K562 (cell line): Measurements from ENCODE around the gene REM2. TPM values are rescaled to one million over a fixed set of nuclear protein-coding genes. Genes with fewer than 3 reads are reported as not detected.

Source experiments
- ATAC-seq: fragments of 200-7000 bp; cut with Tn5 transposase; 3 replicates; pipeline ENCODE4 v1.9.1; 2020; ENCODE audit warnings: moderate library complexity
- BruUV-seq: library from RNA; stranded (reverse); fragments of 400-500 nt; replicated peaks from 2 replicates; lab custom pipeline; 2021; lab: Mats Ljungman, UMichigan
- CTCF ChIA-PET: fragments of 300-600 bp; formaldehyde crosslinking; extraction: SDS; loops from one replicate; lab custom pipeline; 2021; ENCODE audit warnings: low intra/inter-chr PET ratio; lab: Yijun Ruan, JAX
- POLR2A ChIA-PET: fragments of 300-600, 350-650 bp; sonication (Branson Sonifier 250); formaldehyde crosslinking; extraction: SDS; loops from one replicate; lab custom pipeline; 2021; ENCODE audit warnings: antibody characterized with exemption, inconsistent platforms; lab: Yijun Ruan, JAX
- DNase-seq, 4 experiments: peaks; one replicate each; pipeline versions ENCODE4 v3.0.0 to v3.0.0-alpha.2; 2011 to 2018; ENCODE audit warnings: low spot score in 3 of 4, mixed read lengths in 3 of 4; ENCODE audit errors: extremely low read depth in 1 of 4
- FAIRE-seq: peaks from 2 replicates; lab custom pipeline; 2011; peaks lifted over from hg19 to GRCh38; lab: Jason Lieb, UNC
- H2AFZ ChIP-seq: 2 replicates; pipeline ENCODE4 v1.6.0; 2011; ENCODE audit warnings: low read depth, low read length, control low read depth, inconsistent platforms
- H3K27ac ChIP-seq: fragments of 200-600 bp; 3 replicates; pipeline ENCODE4 v1.8.0; 2011; ENCODE audit warnings: low read depth, mild to moderate bottlenecking, control low read depth, inconsistent platforms, low read length, moderate library complexity, mixed read lengths; ENCODE audit errors: extremely low read depth
- H3K27me3 ChIP-seq, 2 experiments: fragments of 300-600 bp in 1 of 2; 2 replicates in 1 of 2; 3 replicates in 1 of 2; pipeline versions ENCODE4 v1.6.0 to v1.8.0; 2011; ENCODE audit warnings: inconsistent platforms in 2 of 2, low read length in 2 of 2, mild to moderate bottlenecking in 1 of 2, mixed read lengths in 1 of 2, moderate library complexity in 1 of 2; ENCODE audit not compliant: control insufficient read depth in 2 of 2, insufficient read depth in 2 of 2
- H3K36me3 ChIP-seq: fragments of 300-600 bp; 3 replicates; pipeline ENCODE4 v1.8.0; 2011; ENCODE audit warnings: mild to moderate bottlenecking, low read length, inconsistent platforms; ENCODE audit not compliant: control insufficient read depth, insufficient read depth
- H3K4me1 ChIP-seq, 2 experiments: fragments of 200-600 bp in 1 of 2; replicated peaks in 1 of 2; 2 replicates in 1 of 2; 3 replicates in 1 of 2; pipeline versions ENCODE4 v1.5.1 to v1.8.0; 2011; ENCODE audit warnings: inconsistent platforms in 2 of 2, low read length in 2 of 2, mild to moderate bottlenecking in 1 of 2, mixed read lengths in 1 of 2, moderate library complexity in 1 of 2; ENCODE audit not compliant: control insufficient read depth in 2 of 2, insufficient read depth in 2 of 2
- H3K4me2 ChIP-seq: 2 replicates; pipeline ENCODE4 v1.6.1; 2011; ENCODE audit warnings: low read length, control low read depth, inconsistent platforms, mixed read lengths; ENCODE audit not compliant: insufficient read depth
- H3K4me3 ChIP-seq: fragments of 200-600 bp; sonication (generic), shearing (Covaris generic); 2 replicates; pipeline ENCODE4 v1.5.1; 2016; ENCODE audit warnings: control low read depth, inconsistent platforms
- H3K79me2 ChIP-seq: fragments of 200-600 bp; 3 replicates; pipeline ENCODE4 v1.8.0; 2011; ENCODE audit warnings: low read length, inconsistent platforms; ENCODE audit not compliant: control insufficient read depth, insufficient read depth
- H3K9ac ChIP-seq, 2 experiments: 2 replicates each; pipeline versions ENCODE4 v1.6.0 to v1.6.1; 2011; ENCODE audit warnings: low read depth in 2 of 2, low read length in 2 of 2, control low read depth in 1 of 2, inconsistent platforms in 1 of 2, mild to moderate bottlenecking in 1 of 2, mixed read lengths in 1 of 2; ENCODE audit not compliant: insufficient read depth in 1 of 2
- H3K9me1 ChIP-seq: one replicate; pipeline ENCODE4 v1.6.0; 2011; ENCODE audit warnings: inconsistent platforms, mild to moderate bottlenecking, low read length, moderate library complexity; ENCODE audit not compliant: control insufficient read depth, insufficient read depth
- H3K9me3 ChIP-seq: replicated peaks from 2 replicates; pipeline ENCODE4 v1.5.1; 2011; ENCODE audit warnings: low read depth, low read length, inconsistent platforms; ENCODE audit not compliant: control insufficient read depth, insufficient read depth
- H4K20me1 ChIP-seq: replicated peaks from 2 replicates; pipeline ENCODE4 v1.6.1; 2011; ENCODE audit warnings: low read length, inconsistent platforms, mixed read lengths; ENCODE audit not compliant: control insufficient read depth, insufficient read depth
- CAMTA2 ChIP-seq: fragments of 250-450 bp; sonication (Bioruptor Pico); conservative IDR thresholded peaks from 2 replicates; pipeline ENCODE4 v1.5.1; 2022
- CBX3 ChIP-seq, 2 experiments: IDR thresholded peaks; 1 replicate in 1 of 2; 2 replicates in 1 of 2; pipeline ENCODE4 v1.6.1; 2012; ENCODE audit warnings: inconsistent platforms in 2 of 2, low read length in 2 of 2, borderline replicate concordance in 1 of 2, control low read depth in 1 of 2
- DPF2 ChIP-seq: fragments of 450-650 bp; IDR thresholded peaks from 2 replicates; pipeline ENCODE4 v1.6.1; 2016
- EGR1 ChIP-seq: fragments of 450-650 bp; conservative IDR thresholded peaks from 2 replicates; pipeline ENCODE4 v1.6.1; 2017; ENCODE audit warnings: mild to moderate bottlenecking
- ETV6 ChIP-seq, 3 experiments: fragments of 150-350 bp in 1 of 3; sonication (generic) in 1 of 3; formaldehyde crosslinking in 1 of 3; IDR thresholded peaks; 2 replicates each; pipeline versions ENCODE4 v1.6.1 to v1.8.0; 2014 to 2022; ENCODE audit warnings: borderline replicate concordance in 2 of 3, low read depth in 2 of 3, antibody characterized with exemption in 1 of 3, low read length in 1 of 3, mild to moderate bottlenecking in 1 of 3, missing genetic modification reagents in 1 of 3
- MAFF ChIP-seq: IDR thresholded peaks from 2 replicates; pipeline ENCODE4 v1.6.1; 2012; ENCODE audit warnings: low read length, improper control_type of control experiment
- PREB ChIP-seq: sonication (generic); formaldehyde crosslinking; IDR thresholded peaks from 2 replicates; pipeline ENCODE4 v1.8.1; 2023; ENCODE audit warnings: mild to moderate bottlenecking, missing genetic modification reagents
- TFAP4 ChIP-seq: sonication (generic); formaldehyde crosslinking; IDR thresholded peaks from 2 replicates; pipeline ENCODE4 v1.8.0; 2022; ENCODE audit warnings: missing genetic modification reagents, mild to moderate bottlenecking, moderate library complexity, borderline replicate concordance
- ZBTB1 ChIP-seq: sonication (generic); formaldehyde crosslinking; IDR thresholded peaks from 2 replicates; pipeline ENCODE4 v1.8.1; 2023; ENCODE audit warnings: missing genetic modification reagents, low read depth, mild to moderate bottlenecking, borderline replicate concordance
- ZBTB11 ChIP-seq, 3 experiments: fragments of 200-800 bp in 1 of 3; fragments of 250-450 bp in 1 of 3; fragments of 450-650 bp in 1 of 3; sonication (Bioruptor Pico) in 1 of 3; sonication (Bioruptor generic) in 1 of 3; formaldehyde crosslinking in 1 of 3; IDR thresholded peaks; 2 replicates each; pipeline versions ENCODE4 v1.6.1 to v1.8.0; 2016 to 2022; ENCODE audit warnings: mild to moderate bottlenecking in 2 of 3, missing genetic modification characterization in 2 of 3, missing compliant biosample characterization in 1 of 3, moderate library complexity in 1 of 3
- ZNF436 ChIP-seq: fragments of 250-450, 450-650 bp; sonication (Bioruptor Pico); formaldehyde crosslinking; IDR thresholded peaks from 2 replicates; pipeline ENCODE4 v1.7.0; 2020; ENCODE audit warnings: mild to moderate bottlenecking
- ZNF77 ChIP-seq: fragments of 250-450 bp; sonication (Bioruptor Pico); IDR thresholded peaks from 2 replicates; pipeline ENCODE4 v1.5.0; 2020
- ZNF830 ChIP-seq: fragments of 250-450 bp; sonication (Bioruptor Pico); IDR thresholded peaks from 2 replicates; pipeline ENCODE4 v1.5.0; 2021; ENCODE audit warnings: mild to moderate bottlenecking
- WGBS: fragments of 100-300 bp; shearing (Covaris generic); methylation state at CpG from one replicate; pipeline ENCODE4 v1.1.6; 2016; ENCODE audit warnings: low coverage, mixed read lengths; ENCODE audit not compliant: insufficient coverage; ENCODE audit errors: missing lambda C conversion rate; 5-methylcytosine and 5-hydroxymethylcytosine counted together
- in situ Hi-C: fragments of 300-500 bp; cut with MboI; formaldehyde crosslinking; loops from 4 replicates; pipeline ENCODE4 v1.15.0; 2018; ENCODE audit warnings: inconsistent platforms, mixed read lengths
- intact Hi-C: fragments of 100-400 bp; cut with micrococcal nuclease; formaldehyde crosslinking; loops from 2 replicates; pipeline ENCODE4 v1.14.2; 2022
- polyA plus RNA-seq, 8 experiments: library from polyadenylated mRNA; depleted of rRNA in 4 of 8; stranded (reverse) in 5 of 8; unstranded in 3 of 8; fragments of >200 nt; fragmentation: Nextera tagmentation in 2 of 8; fragmentation: Illumina TruSeq in 1 of 8; extraction: Ambion mirVana in 2 of 8; extraction: Trizol in 1 of 8; gene quantifications; 2 replicates each; pipeline versions ENCODE4 v1.2.1 to v1.2.3, GENCODE V29; 2011 to 2014; ENCODE audit warnings: inconsistent platforms in 1 of 8, missing spikeins in 1 of 8
- total RNA-seq, 7 experiments: library from RNA; depleted of rRNA in 6 of 7; stranded (reverse); fragments of >200 nt in 6 of 7; fragmentation: Illumina TruSeq in 2 of 7; extraction: Trizol in 2 of 7; gene quantifications; 2 replicates each; pipeline versions ENCODE4 v1.2.1 to v1.2.3, GENCODE V29; 2011 to 2021; ENCODE audit warnings: low replicate concordance in 1 of 7

The REM2 gene
- total and polyA plus RNA-seq, 9 of the 15 experiments (the other 6 are each of a cell fraction or from before 2014, with no cell fraction given), result 0.18 to 1.0 (median 0.38) TPM

GRCh38 chr14:22870811-22871223, 12.2 kb upstream of the REM2 start (continued):
- TF ChIP-seq ETV6 (IDR thresholded peaks at IDR 0.05; ENCODE audit: borderline replicate concordance in 1 of 2, low read depth in 2 of 2, low read length in 1 of 2) (peak in 1 of 2 experiments; percentile 74; a peak in 1 of 4 replicates), ETV6 (CRISPR knock-in tag; IDR thresholded peaks at IDR 0.05; ENCODE audit: borderline replicate concordance) (no peak), ZNF830 (CRISPR knock-in tag) (no peak), DPF2 (0 out of 2 replicates have a peak, but pooled peaks have one; percentile 60), PREB (no peak), TFAP4 (CRISPR knock-in tag) (no peak)

GRCh38 chr14:22871224-22872032, 11.6 kb upstream of the REM2 start, which contains the start of gene LRP10:
Gene LRP10, plus strand, starts transcription at chr14:22871740. Its CDS starts 564 bp downstream, at chr14:22872304.
- Histone ChIP-seq H3K9ac (peak within 1 kb of the TSS; percentile 87 to 91), H3K9me1 (no peaks in the 10 kb centered on the region), H3K27me3 (no peaks in the 10 kb centered on the region), H3K4me2 (peak within 1 kb of the TSS; percentile 95), H3K4me1 (peaks cover 12 to 30% of the 10 kb centered on the region in 2 experiments), H4K20me1 (no peaks in the 10 kb centered on the region), H3K27ac (peak within 1 kb of the TSS; percentile 98), H3K4me3 (peak within 1 kb of the TSS; percentile 87), H3K9me3 (no peaks in the 10 kb centered on the region), H3K36me3 (peaks cover 26% of the 10 kb centered on the region; the same call in 2 of the 3 replicates), H3K79me2 (peaks cover 15% of the 10 kb centered on the region), H2AFZ (peak within 1 kb of the TSS; percentile 97)
- BruUV-seq, result TSS peak; percentile 81
- POLR2A ChIA-PET, result interaction anchor here (0.5 to 5.1 kb wide), 15 partner anchors 9 to 203 kb away, joined by 3 to 60 read pairs (median 4); partner anchors contain the start of genes OXA1L, PRMT5, RBM23 and REM2
- intact Hi-C loops, result loop anchor here (1.0 to 5.0 kb wide), 6 partner anchors 16 to 115 kb away; partner anchors contain the start of genes PRMT5 and RBM23
- peak; percentile 97 for FAIRE-seq
- in situ Hi-C loops, result no loop called here
- peak; percentile 91 to 97 (median 94) for DNase-seq
- ATAC-seq, result peak; percentile 94
- 2% methylated on average over 26 of the region's 50 CpGs for WGBS
- CTCF ChIA-PET, result interaction anchor here (0.6 to 2.2 kb wide), 4 partner anchors 27 to 49 kb away, joined by 3 to 18 read pairs (median 5); no protein-coding TSS in a partner anchor
- TF ChIP-seq ZBTB11 (CRISPR knock-in tag; IDR thresholded peaks at IDR 0.05) (peak in 1 of 3 experiments; percentile 25; a peak in 1 of 6 replicates), ZBTB1 (CRISPR knock-in tag) (0 out of 2 replicates have a peak, but pooled peaks have one; percentile 39), ZNF436 (CRISPR knock-in tag) (no peak), CAMTA2 (CRISPR knock-in tag) (no peak), ZNF77 (CRISPR knock-in tag) (no peak), MAFF (no peak), CBX3 (IDR thresholded peaks at IDR 0.05; ENCODE audit: borderline replicate concordance in 1 of 2, low read length in 2 of 2) (peak in 1 of 2 experiments; percentile 49; a peak in 1 of 3 replicates), EGR1 (peak; percentile 61)
